Astrocyte of the spinal cord (primary cell): ENCODE data around the gene NKX2-4.

Experiments used
- DNase-seq: peaks from one replicate; pipeline ENCODE4 v3.0.0; 2011; ENCODE audit warnings: low read depth, low spot score
- H3K4me3 ChIP-seq: 2 replicates; pipeline ENCODE4 v1.5.1; 2011; ENCODE audit warnings: low read depth, mild to moderate bottlenecking, low read length, moderate library complexity
- CTCF ChIP-seq: IDR thresholded peaks from 2 replicates; pipeline ENCODE4 v1.5.1; 2012; ENCODE audit warnings: low read depth, mild to moderate bottlenecking, low read length, inconsistent platforms
- in situ Hi-C: cut with HindIII; loops from 2 replicates; pipeline ENCODE4 v1.10.0; 2017; ENCODE audit warnings: low sequenced_read_pairs

NKX2-4 gene

DNA sequence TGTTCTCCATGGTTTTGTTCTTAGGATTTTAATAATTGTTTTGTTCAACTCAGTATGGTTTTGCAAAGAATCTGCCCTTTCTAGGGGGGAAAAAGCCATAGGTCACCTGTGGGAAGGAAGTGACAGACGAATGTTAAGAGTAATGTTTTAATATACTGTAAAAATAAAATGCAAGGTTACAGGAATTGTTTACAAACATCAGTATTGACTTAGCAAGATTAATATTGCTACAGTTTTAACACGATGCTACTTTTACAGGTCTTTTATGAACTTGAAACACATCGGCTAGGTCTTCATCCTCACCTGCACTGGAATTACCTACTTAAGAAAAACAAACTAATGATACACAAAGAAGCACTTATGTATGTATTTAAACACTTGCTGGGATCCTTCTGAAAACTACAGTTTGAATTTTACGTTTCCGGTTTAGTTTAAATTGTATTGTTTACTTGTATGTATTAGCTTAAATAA is 1.7 kb upstream of the NKX2-4 start:
- TF ChIP-seq CTCF, result no peak
- H3K4me3 ChIP-seq, result no peak overlapping the region
- DNase-seq, result no peak
- in situ Hi-C loops, result no loop called here

DNA sequence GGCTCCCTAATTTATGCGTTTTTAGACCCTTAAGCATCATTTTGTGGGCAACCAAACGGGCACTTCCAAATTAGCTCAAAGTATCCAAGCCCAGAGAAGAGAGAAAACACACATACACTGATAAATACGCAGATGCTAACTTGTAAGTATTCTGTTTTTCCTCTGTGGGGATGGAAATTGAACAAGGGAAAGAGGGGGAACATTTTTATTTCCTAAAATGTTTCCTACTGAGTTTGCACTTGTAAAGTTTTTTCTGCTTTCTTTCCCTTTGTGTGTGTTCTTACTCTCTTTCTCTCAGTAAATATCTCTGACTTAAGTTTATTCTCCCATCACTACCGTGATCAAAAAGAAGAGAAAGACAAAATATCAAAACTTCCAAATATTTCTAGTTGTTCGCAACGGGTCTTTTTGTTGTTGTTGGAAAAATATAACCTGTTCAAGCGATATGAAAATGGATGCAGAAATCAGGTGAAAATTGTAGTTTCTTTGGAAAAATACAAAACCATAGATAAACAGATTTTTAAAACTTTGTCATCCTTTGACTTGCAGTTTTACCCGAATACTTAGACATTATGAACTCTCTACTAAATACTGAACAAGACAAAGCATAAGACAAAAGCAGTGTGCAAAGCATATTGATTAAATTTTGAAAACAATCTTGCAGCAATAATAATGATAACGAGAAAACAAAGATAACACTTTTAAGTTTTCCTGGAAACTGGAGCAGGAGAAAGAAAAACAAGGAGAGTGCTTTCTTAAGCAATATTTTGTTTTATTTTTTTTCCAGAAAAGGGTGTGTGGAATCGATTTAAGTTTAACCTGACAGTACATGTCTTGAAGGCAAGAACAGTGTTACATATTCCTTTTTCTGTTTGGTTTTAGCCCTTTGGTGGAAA is 1.0 kb upstream of the NKX2-4 start:
- H3K4me3 ChIP-seq, result no peak overlapping the region
- DNase-seq, result peak; percentile 30
- no peak for TF ChIP-seq CTCF
- in situ Hi-C loops, result no loop called here

- no peak overlapping the region for H3K4me3 ChIP-seq
- no peak for DNase-seq
- in situ Hi-C loops, result no loop called here
- TF ChIP-seq CTCF, result no peak
Observed at GRCh38 chr20:21396599-21397340, 556 bp downstream of the NKX2-4 start.

DNA sequence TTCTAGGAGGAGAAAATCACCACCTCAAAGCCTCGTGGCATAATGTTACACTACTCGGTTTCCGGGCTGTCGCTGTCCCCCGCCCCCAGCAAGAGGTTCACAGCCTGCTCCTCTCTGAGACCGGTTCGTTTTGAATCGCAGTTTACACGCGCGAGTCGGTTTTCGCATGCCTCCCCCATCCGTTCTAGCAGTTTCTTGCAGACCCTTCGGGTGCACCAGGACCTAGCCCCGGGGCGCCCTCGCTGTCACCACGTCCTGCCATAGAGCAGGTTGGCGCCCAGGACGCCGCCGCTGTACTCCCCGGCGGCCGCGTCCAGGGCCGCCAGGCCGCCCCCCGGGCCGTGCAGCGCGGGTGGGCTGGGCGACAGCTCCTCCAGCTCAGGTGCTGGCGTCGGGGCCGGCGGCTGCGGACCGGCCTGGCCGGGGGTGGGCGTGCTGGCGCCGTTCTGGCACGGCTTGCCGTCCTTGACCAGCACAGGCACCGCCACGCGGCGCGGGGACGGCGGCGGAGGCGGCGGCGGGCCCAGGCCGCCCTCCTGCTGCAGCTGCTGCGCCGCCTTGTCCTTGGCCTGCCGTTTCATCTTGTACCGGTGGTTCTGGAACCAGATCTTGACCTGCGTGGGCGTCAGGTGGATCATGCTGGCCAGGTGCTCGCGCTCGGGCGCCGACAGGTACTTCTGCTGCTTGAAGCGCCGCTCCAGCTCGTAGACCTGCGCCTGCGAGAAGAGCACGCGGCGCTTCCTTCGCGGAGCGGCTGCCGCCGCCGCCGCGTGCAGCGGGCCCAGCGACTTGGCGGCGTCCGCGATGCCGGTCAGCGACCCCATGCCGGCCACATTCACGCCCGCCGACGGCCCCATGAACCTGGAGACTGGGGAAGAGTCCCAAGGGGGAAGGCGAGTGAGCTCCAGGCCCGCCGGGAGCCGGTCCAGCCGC is 1.4 kb downstream of the NKX2-4 start:
- no peak overlapping the region for H3K4me3 ChIP-seq
- TF ChIP-seq CTCF, result no peak
- DNase-seq, result no peak
- in situ Hi-C loops, result no loop called here

DNA sequence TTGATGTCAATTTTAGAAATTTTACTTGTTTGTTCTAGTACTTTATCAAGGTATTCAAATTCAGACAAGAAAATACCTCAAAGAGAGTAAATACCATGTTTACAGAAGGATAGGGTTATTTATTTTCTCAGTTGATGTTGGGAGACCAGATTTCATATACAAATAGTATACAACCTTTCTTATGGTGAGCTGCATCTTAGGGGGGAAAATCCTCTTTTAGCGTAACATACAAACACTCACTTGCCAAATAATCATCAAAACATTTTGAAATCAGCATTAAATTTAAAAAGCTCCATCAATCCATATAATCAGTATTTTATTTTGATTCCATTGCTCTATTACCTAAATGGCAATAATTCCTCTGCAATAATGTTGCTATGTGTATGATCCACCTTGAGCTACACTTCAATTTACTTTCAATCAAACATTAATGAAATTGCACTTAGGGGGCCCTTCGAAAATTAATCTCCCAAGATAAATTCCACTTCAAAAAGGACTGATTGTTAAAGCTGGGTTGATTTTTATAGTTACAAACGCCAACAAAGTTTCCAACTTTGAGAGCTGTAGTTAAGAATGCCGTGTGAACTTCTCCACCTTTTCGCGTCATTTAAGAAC is 2.2 kb downstream of the NKX2-4 start:
- DNase-seq, result no peak
- no peak for TF ChIP-seq CTCF
- in situ Hi-C loops, result no loop called here
- no peak overlapping the region for H3K4me3 ChIP-seq
